Muscle of leg (tissue), 16 donors: Measurements from ENCODE around the gene DOHH. TPM values are rescaled to one million over a fixed set of nuclear protein-coding genes. Genes with fewer than 3 reads are reported as not detected.

ENCODE experiments used
- DNase-seq: peaks from one replicate; pipeline ENCODE4 v3.0.0; 2013
- H3K27ac ChIP-seq: one replicate; pipeline ENCODE4 v1.5.1; 2013; ENCODE audit warnings: mild to moderate bottlenecking, low read length, control low read depth
- H3K27me3 ChIP-seq: one replicate; pipeline ENCODE4 v1.6.1; 2013; ENCODE audit warnings: low read length; ENCODE audit not compliant: control insufficient read depth, insufficient read depth
- H3K36me3 ChIP-seq: one replicate; pipeline ENCODE4 v1.6.1; 2013; ENCODE audit warnings: low read length; ENCODE audit not compliant: control insufficient read depth, insufficient read depth
- H3K4me1 ChIP-seq: one replicate; pipeline ENCODE4 v1.6.1; 2013; ENCODE audit warnings: low read length; ENCODE audit not compliant: control insufficient read depth, insufficient read depth
- H3K4me3 ChIP-seq: one replicate; pipeline ENCODE4 v1.5.1; 2013; ENCODE audit warnings: low read length, control low read depth
- H3K9me3 ChIP-seq: replicated peaks from 2 replicates; pipeline ENCODE4 v1.6.1; 2013; ENCODE audit warnings: low read depth, low read length; ENCODE audit not compliant: control insufficient read depth
- WGBS: methylation state at CpG from one replicate; pipeline ENCODE4 v1.1.5; 2013; ENCODE audit warnings: missing lambda C conversion rate; ENCODE audit not compliant: insufficient coverage; 5-methylcytosine and 5-hydroxymethylcytosine counted together
- long read RNA-seq, 11 donors: transcript quantifications; one replicate each; lab custom pipeline, GENCODE V29; 2026
- polyA plus RNA-seq, 8 donors: library from polyadenylated mRNA; unstranded; fragments of 120-200 nt; gene quantifications; one replicate each; pipeline versions ENCODE4 v1.2.1 to v1.2.3, GENCODE V29; 2013; ENCODE audit warnings: inconsistent platforms in 1 of 8, low replicate concordance in 1 of 8; ENCODE audit not compliant: insufficient read length in 8 of 8, insufficient read depth in 1 of 8
- total RNA-seq: library from RNA; stranded (reverse); fragments of 120-200 nt; gene quantifications from one replicate; pipeline ENCODE4 v1.2.4, GENCODE V29; 2013

DOHH gene, protein sequence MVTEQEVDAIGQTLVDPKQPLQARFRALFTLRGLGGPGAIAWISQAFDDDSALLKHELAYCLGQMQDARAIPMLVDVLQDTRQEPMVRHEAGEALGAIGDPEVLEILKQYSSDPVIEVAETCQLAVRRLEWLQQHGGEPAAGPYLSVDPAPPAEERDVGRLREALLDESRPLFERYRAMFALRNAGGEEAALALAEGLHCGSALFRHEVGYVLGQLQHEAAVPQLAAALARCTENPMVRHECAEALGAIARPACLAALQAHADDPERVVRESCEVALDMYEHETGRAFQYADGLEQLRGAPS
- total RNA-seq = 6.4 TPM
- 10 to 100 TPM in 2 of 8 donors, 1 to 10 TPM in 6; 8.3 to 10.6 (median 9.7) TPM for polyA plus RNA-seq
- long read RNA-seq, donor 1, partial matches to known transcripts = 0 of 1 reads
- long read RNA-seq, donor 1, other reads (novel, unspliced or antisense) = 0 of 1 reads
- long read RNA-seq, donor 2, partial matches to known transcripts = 0 of 1 reads
- long read RNA-seq, donor 2, other reads (novel, unspliced or antisense) = 0 of 1 reads
- long read RNA-seq, donor 3, transcript DOHH-201 (5 exons, 2,031 nt) = major isoform, 7 of 7 reads
- long read RNA-seq, donor 3, partial matches to known transcripts = 0 of 7 reads
- long read RNA-seq, donor 3, other reads (novel, unspliced or antisense) = 0 of 7 reads
- long read RNA-seq, donor 4, partial matches to known transcripts = 0 of 2 reads
- long read RNA-seq, donor 4, other reads (novel, unspliced or antisense) = 0 of 2 reads
- long read RNA-seq, donor 5, transcript DOHH-201 (5 exons, 2,031 nt) = major isoform, 13 of 13 reads
- long read RNA-seq, donor 5, partial matches to known transcripts = 0 of 13 reads
- long read RNA-seq, donor 5, other reads (novel, unspliced or antisense) = 0 of 13 reads
- long read RNA-seq, donor 6, transcript DOHH-201 (5 exons, 2,031 nt) = major isoform, 6 of 6 reads
- long read RNA-seq, donor 6, partial matches to known transcripts = 0 of 6 reads
- long read RNA-seq, donor 6, other reads (novel, unspliced or antisense) = 0 of 6 reads
- long read RNA-seq, donor 7, partial matches to known transcripts = 0 of 4 reads
- long read RNA-seq, donor 7, other reads (novel, unspliced or antisense) = 0 of 4 reads
- long read RNA-seq, donor 8 = 0 reads
- long read RNA-seq, donor 9 = 0 reads
- long read RNA-seq, donor 10, partial matches to known transcripts = 0 of 4 reads
- long read RNA-seq, donor 10, other reads (novel, unspliced or antisense) = 0 of 4 reads
- long read RNA-seq, donor 11, partial matches to known transcripts = 0 of 3 reads
- long read RNA-seq, donor 11, other reads (novel, unspliced or antisense) = 0 of 3 reads

GRCh38 chr19:3500429-3501101 lies at the start of gene DOHH:
TSS of gene DOHH (minus strand) at chr19:3500674. CDS start at chr19:3496814, 3,860 bp downstream.
- Histone ChIP-seq H3K36me3 (peaks cover 26% of the 10 kb centered on the region), H3K27ac (peak within 1 kb of the TSS; percentile 93), H3K27me3 (no peaks in the 10 kb centered on the region), H3K4me1 (peaks cover 13% of the 10 kb centered on the region), H3K9me3 (no peaks in the 10 kb centered on the region), H3K4me3 (peak within 1 kb of the TSS; percentile 88)
- peak; percentile 98 for DNase-seq
- WGBS = under 1% methylated on average over 43 of the region's 52 CpGs

DNA sequence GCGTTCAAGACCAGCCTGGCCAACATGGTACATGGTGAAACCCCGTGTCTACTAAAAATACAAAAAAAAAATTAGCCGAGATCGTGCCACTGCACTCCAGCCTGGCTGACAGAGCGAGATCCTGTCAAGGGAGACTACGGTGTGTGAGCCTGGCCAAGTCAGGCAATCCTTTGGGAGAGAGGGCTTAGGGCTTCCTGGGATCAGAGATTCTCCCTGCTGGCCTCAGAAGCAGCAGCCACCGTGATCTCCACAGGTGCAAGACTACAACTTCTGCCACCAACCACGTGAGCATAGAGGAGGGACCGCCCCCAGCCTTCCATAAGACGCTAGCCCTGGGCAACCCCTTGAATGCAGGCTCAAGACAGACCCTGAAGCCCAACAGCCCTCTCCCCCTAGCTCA lies 49.3 kb upstream of the DOHH start:
- H3K4me3 ChIP-seq = no peak overlapping the region
- peaks cover 25% of the 10 kb centered on the region for H3K36me3 ChIP-seq
- no peak for DNase-seq
- no peaks in the 10 kb centered on the region for H3K27me3 ChIP-seq
- no peak overlapping the region for H3K27ac ChIP-seq
- H3K4me1 ChIP-seq = peaks cover 5% of the 10 kb centered on the region
- WGBS = 88% methylated on average over 7 of the region's 10 CpGs
- no peaks in the 10 kb centered on the region for H3K9me3 ChIP-seq

DNA sequence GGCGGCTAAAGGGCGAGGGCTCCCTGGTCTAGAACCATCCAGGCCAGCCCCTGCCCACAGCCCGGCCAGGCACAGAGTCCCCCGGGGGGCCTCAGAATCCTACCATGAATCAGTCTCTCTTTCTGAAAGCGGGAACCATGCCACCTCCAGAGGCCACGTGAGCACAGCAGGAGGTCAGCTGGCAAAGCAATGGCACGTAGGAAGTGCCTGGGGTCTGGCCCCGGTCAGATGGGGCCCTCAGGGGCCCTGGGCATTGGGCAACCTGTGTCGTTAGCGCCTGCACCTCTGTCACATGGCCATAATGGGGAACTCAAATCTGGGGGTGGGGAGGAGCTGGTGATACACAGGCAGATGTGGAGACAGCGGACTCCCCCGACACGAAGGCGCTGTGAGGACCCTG lies 48.1 kb upstream of the DOHH start:
- H3K27me3 ChIP-seq = no peaks in the 10 kb centered on the region
- no peaks in the 10 kb centered on the region for H3K9me3 ChIP-seq
- no peak for DNase-seq
- H3K36me3 ChIP-seq = peaks cover 29% of the 10 kb centered on the region
- WGBS = 65% methylated on average over 13 of the region's 14 CpGs
- H3K4me3 ChIP-seq = no peak overlapping the region
- no peaks in the 10 kb centered on the region for H3K4me1 ChIP-seq
- no peak overlapping the region for H3K27ac ChIP-seq

DNA sequence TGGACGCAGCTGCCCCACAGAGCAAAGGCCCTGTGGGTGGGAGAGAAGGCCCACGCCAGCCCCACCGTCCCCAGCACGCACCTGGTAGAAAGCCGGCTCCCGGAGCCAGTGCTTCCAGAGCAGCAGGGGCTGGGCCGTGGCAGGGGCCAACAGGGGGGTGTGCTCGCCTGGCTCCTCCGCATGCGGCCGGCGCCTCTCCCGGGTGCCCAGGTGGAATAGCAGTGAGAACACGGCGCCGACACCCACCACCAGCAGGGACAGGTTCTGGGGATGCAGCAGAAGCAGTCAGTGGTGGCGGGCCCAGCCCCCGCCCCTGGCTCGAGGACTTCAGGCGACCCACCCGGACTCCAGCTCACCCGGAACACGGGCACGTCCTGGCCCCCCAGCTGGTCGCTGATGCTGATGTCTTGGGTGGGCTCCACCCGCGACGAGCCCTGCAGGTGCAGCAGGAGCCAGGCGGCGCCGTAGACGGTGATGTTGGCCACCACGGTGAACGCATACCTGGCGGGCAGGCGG lies 47.4 kb upstream of the DOHH start:
- Histone ChIP-seq H3K4me1 (no peaks in the 10 kb centered on the region), H3K4me3 (no peak overlapping the region), H3K9me3 (no peaks in the 10 kb centered on the region), H3K27ac (no peak overlapping the region), H3K36me3 (peaks cover 29% of the 10 kb centered on the region), H3K27me3 (no peaks in the 10 kb centered on the region)
- peak; percentile 1 for DNase-seq
- WGBS = 85% methylated on average over 35 of the region's 36 CpGs

GRCh38 chr19:3547301-3547731 lies 46.8 kb upstream of the DOHH start:
- Histone ChIP-seq H3K36me3 (peaks cover 29% of the 10 kb centered on the region), H3K9me3 (no peaks in the 10 kb centered on the region), H3K27ac (no peak overlapping the region), H3K4me1 (no peaks in the 10 kb centered on the region), H3K4me3 (no peak overlapping the region), H3K27me3 (no peaks in the 10 kb centered on the region)
- DNase-seq = no peak
- WGBS = 90% methylated on average over 14 of the region's 15 CpGs

GRCh38 chr19:3546119-3546518 lies 45.6 kb upstream of the DOHH start:
- no peaks in the 10 kb centered on the region for H3K9me3 ChIP-seq
- H3K27me3 ChIP-seq = no peaks in the 10 kb centered on the region
- 91% methylated on average over 22 of the region's 23 CpGs for WGBS
- H3K27ac ChIP-seq = no peak overlapping the region
- no peak overlapping the region for H3K4me3 ChIP-seq
- H3K36me3 ChIP-seq = peaks cover 29% of the 10 kb centered on the region
- no peaks in the 10 kb centered on the region for H3K4me1 ChIP-seq
- no peak for DNase-seq

GRCh38 chr19:3545669-3546034 lies 45.2 kb upstream of the DOHH start:
- no peak overlapping the region for H3K27ac ChIP-seq
- 80% methylated on average over 6 of the region's 10 CpGs for WGBS

DNA sequence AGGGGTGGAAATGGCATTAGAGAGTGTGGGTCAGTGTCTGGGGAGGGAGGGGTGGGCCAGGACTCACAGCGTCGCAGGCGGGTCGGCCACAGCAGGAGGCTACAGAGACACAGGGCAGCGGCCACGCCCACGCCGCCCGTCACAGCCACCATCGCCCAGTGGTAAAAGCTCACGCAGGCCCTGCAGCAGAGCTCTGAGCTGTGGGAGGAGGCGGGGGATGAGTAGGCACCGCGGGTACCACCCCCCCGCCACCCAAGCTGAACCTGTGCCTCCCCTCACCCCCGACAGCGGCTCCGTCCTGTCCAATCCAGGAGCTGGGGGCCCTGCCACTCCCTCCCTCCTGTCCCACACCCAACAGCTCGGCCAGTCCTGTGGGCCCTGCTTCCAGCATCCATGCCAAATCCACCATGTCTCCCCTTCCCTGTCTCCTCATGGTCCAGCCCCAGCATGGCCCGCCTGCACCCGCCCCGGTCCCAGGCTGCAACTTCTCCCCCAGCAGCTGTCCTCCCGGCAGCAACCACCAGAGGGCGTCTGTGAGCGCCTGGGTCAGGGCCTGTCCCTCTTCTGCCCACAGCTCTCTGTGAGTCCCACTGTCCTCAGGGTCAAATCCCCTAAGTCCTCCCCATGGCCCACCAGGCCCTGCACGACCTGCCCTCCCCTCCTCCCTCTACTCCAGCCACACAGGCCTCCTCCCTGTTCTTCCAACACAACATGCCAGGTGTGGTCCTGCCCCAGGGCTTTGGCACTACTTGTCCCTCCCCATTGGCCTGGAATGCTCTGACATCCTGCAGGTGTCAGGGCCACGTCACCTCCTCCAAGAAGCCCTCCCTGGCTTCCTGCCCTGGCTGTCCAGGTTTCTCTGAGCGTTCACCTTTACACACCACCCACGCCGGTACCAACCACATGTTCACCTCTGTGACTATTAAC lies 44.5 kb upstream of the DOHH start:
- Histone ChIP-seq H3K4me1 (no peaks in the 10 kb centered on the region), H3K4me3 (no peak overlapping the region), H3K27ac (no peak overlapping the region), H3K9me3 (no peaks in the 10 kb centered on the region), H3K27me3 (no peaks in the 10 kb centered on the region), H3K36me3 (peaks cover 29% of the 10 kb centered on the region)
- WGBS = 66% methylated on average over 20 of the region's 30 CpGs
- DNase-seq = no peak

More at GRCh38 chr19:3545669-3546034, 45.2 kb upstream of the DOHH start:
- peaks cover 29% of the 10 kb centered on the region for H3K36me3 ChIP-seq
- no peaks in the 10 kb centered on the region for H3K4me1 ChIP-seq
- no peaks in the 10 kb centered on the region for H3K27me3 ChIP-seq
- H3K9me3 ChIP-seq = no peaks in the 10 kb centered on the region
- no peak for DNase-seq
- no peak overlapping the region for H3K4me3 ChIP-seq
